ENCODE measurements around the gene SPIN1. TPM values are rescaled to one million over a fixed set of nuclear protein-coding genes. Genes with fewer than 3 reads are reported as not detected.
"Not testable (repeated sequence)": the region's sequence is repeated elsewhere in the genome, so short reads cannot be mapped to it uniquely, and the experiment has no call there.

SPIN1 gene
- 48.8 TPM for total RNA-seq
- long read RNA-seq, full-length matches to known transcripts = 20 of 35 reads
- long read RNA-seq, partial matches to known transcripts = 2 of 35 reads
- long read RNA-seq, other reads (novel, unspliced or antisense) = 13 of 35 reads

- peak; percentile 90 for DNase-seq (ENCODE audit: missing footprints)
- ATAC-seq = peak; percentile 83
- intact Hi-C loops (cut with DNase I) = loop anchor here (5.0 to 10.0 kb wide), 3 partner anchors 196 to 414 kb away; partner anchors contain the start of gene CDK20
Observed at GRCh38 chr9:88388203-88388885, at the start of gene SPIN1. Gene SPIN1, plus strand, starts transcription at chr9:88388444. Its CDS starts 38,096 bp downstream, at chr9:88426540.

DNA sequence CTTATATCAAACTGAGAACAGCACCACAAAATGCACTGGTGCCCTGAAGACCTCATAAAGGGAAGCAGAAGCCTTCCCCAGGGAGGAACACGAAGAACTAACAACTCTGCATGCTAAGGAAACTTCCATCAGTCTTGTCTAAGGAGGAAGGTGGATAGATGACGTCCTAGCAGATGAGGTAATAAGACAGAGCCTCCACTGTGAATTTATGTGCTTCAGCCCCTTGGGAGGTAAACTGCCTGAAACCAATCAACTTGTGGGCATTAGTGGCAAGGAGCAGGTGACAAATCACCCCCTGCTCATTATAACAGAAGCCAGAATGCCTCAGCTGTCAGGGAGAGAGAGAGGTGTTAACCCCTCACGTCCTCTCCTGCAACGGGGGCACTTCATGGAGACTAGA is 48.9 kb upstream of the SPIN1 start:
- no peak for DNase-seq (ENCODE audit: missing footprints)
- intact Hi-C loops (cut with DNase I) = no loop called here
- no peak for ATAC-seq

- ATAC-seq (no peak), DNase-seq (ENCODE audit: missing footprints) (no peak)
- intact Hi-C loops (cut with DNase I) = no loop called here
Observed at GRCh38 chr9:88342246-88342645, 46.0 kb upstream of the SPIN1 start.

GRCh38 chr9:88344013-88344412 is 44.2 kb upstream of the SPIN1 start:
- intact Hi-C loops (cut with DNase I) = no loop called here
- ATAC-seq (no peak), DNase-seq (ENCODE audit: missing footprints) (no peak)

DNA sequence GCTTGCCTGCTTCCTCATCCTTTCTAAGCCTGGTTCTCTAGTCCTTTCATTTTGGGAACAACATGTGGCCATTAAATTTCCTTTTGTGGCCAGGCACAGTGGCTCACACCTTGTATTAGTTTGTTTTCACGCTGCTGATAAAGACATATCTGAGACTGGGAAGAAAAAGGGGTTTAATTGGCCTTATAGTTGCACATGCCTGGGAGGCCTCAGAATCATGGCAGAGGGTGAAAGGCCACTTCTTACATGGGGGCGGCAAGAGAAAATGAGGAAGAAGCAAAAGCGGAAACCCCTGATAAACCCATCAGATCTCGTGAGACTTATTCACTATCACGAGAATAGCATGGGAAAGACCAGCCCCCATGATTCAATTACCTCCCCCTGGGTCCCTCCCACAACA is 37.9 kb upstream of the SPIN1 start:
- DNase-seq (ENCODE audit: missing footprints); ATAC-seq; intact Hi-C loops (cut with DNase I): not testable (repeated sequence)

GRCh38 chr9:88355166-88355565 is 33.1 kb upstream of the SPIN1 start:
- no peak for ATAC-seq
- intact Hi-C loops (cut with DNase I) = no loop called here

GRCh38 chr9:88357250-88357649 is 31.0 kb upstream of the SPIN1 start:
- intact Hi-C loops (cut with DNase I); DNase-seq (ENCODE audit: missing footprints); ATAC-seq: not testable (repeated sequence)

More at GRCh38 chr9:88355166-88355565, 33.1 kb upstream of the SPIN1 start:
- DNase-seq (ENCODE audit: missing footprints) = no peak

GRCh38 chr9:88358723-88359122 is 29.5 kb upstream of the SPIN1 start:
- intact Hi-C loops (cut with DNase I) = no loop called here
- ATAC-seq (no peak), DNase-seq (ENCODE audit: missing footprints) (no peak)

DNA sequence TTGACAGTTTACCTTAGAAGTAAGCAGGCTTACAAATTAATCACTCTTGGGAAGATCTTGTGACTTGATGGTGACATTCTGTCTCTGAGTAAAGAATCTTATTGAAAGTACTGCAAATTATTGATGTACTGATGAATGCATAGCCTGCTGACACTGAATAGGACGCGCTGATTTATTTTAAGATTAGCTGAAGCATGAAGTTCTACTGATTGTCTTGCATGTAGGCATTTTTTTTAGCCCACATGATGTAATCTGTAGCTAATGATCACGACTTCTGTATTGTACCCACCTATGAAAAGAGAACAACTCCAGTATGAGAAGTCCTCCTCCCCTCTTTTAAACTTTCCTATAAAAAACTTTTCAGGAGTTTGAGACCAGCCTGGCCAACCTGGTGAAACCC is 28.3 kb upstream of the SPIN1 start:
- ATAC-seq = no peak
- no peak for DNase-seq (ENCODE audit: missing footprints)
- intact Hi-C loops (cut with DNase I) = no loop called here

DNA sequence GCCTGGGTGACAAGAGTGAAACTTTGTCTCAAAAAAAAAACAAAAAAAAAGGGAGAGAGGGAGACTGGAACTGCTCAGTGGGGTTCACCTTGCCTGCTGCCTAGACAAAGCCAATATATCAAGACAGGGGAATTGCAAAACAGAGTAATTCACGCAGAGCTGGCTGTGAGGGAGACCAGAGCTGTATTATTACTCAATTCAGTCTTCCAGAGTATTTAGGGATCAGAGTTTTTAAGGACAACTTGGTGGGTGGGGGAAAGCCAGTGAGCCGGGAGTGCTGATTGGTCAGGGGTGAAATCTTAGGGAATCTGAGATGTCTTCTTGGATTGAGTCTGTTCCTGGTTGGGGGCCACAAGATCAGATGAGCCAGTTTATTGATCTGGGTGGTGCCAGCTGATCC is 25.6 kb upstream of the SPIN1 start:
- intact Hi-C loops (cut with DNase I) = no loop called here
- DNase-seq (ENCODE audit: missing footprints) (no peak), ATAC-seq (no peak)

GRCh38 chr9:88363661-88364060 is 24.6 kb upstream of the SPIN1 start:
- ATAC-seq = no peak
- DNase-seq (ENCODE audit: missing footprints) = no peak
- intact Hi-C loops (cut with DNase I) = no loop called here

- no peak for ATAC-seq
Observed at GRCh38 chr9:88364706-88365105, 23.5 kb upstream of the SPIN1 start.

GRCh38 chr9:88370346-88370745 is 17.9 kb upstream of the SPIN1 start:
- ATAC-seq (no peak), DNase-seq (ENCODE audit: missing footprints) (no peak)
- intact Hi-C loops (cut with DNase I) = no loop called here

More at GRCh38 chr9:88364706-88365105, 23.5 kb upstream of the SPIN1 start:
- intact Hi-C loops (cut with DNase I) = no loop called here
- DNase-seq (ENCODE audit: missing footprints) = no peak

GRCh38 chr9:88372103-88372654 is 16.1 kb upstream of the SPIN1 start:
- ATAC-seq = no peak
- intact Hi-C loops (cut with DNase I) = no loop called here

DNA sequence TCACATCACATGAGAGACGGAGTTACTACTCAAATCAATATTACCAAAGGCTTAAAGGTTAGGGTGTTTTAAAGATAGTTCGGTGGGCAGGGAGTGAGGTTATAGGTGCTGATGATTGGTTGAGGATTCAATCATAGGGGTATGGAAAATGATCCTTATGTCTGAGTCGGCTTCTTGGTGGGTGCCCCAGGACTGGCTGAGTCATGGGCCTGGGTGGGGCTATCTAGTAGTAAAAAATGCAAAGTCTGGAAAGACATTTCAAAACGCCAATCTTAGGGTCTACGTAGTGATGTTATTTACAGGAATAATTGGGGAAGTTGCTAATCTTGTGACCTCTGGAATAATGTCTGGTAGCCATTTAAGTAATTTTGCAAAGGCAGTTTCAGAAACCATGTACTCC is 15.2 kb upstream of the SPIN1 start:
- ATAC-seq (no peak), DNase-seq (ENCODE audit: missing footprints) (no peak)
- intact Hi-C loops (cut with DNase I) = no loop called here

More at GRCh38 chr9:88372103-88372654, 16.1 kb upstream of the SPIN1 start:
- no peak for DNase-seq (ENCODE audit: missing footprints)

GRCh38 chr9:88378317-88378716 is 9.9 kb upstream of the SPIN1 start:
- no peak for DNase-seq (ENCODE audit: missing footprints)
- intact Hi-C loops (cut with DNase I) = no loop called here
- no peak for ATAC-seq

DNA sequence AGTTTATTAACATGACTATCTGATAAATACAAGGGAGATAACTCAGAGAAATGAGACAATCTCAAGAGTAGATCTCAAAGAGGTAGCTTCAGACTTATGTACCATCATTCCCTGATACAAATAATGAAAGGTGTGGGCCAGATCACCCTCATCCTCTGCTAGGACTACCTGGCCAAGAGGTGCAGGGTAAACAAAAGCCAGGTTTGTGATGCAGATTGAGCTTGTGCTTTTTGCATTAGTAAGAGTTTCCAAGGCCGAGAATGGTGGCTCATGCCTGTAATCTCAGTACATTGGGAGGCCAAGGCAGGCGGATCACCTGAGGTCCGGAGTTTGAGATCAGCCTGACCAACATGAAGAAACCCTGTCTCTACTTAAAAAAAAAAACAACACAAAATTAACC is 8.9 kb upstream of the SPIN1 start:
- ATAC-seq = no peak
- intact Hi-C loops (cut with DNase I) = no loop called here
- DNase-seq (ENCODE audit: missing footprints) = no peak

DNA sequence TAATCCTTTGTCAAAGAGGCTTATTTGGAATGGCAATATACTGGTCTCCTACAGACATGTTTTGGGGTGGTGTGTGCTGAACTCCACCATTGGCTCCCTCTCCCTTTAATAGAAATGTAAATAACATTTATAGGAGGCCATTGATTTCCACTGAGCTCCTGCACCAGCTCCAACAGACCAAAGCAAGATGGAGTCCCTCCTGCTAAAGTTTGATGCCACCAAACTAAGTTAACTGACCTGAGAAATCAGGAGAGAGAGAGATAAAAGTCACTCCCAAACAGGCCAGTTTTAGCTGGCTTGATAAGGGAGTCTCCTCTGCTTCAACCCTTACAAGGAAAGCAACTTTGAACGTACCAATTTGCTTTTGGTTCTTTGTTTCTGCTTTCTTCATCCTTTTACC is 8.1 kb upstream of the SPIN1 start:
- no peak for ATAC-seq
- intact Hi-C loops (cut with DNase I) = loop anchor here (10.0 kb wide), 1 partner anchor 405 kb away; the partner anchor contains the start of gene CDK20
- no peak for DNase-seq (ENCODE audit: missing footprints)

- intact Hi-C loops (cut with DNase I) = loop anchor here (10.0 kb wide), 1 partner anchor 407 kb away; the partner anchor contains the start of gene CDK20
- not testable (repeated sequence) for DNase-seq (ENCODE audit: missing footprints); ATAC-seq
Observed at GRCh38 chr9:88381322-88381721, 6.9 kb upstream of the SPIN1 start.

- intact Hi-C loops (cut with DNase I) = loop anchor here (10.0 kb wide), 1 partner anchor 408 kb away; the partner anchor contains the start of gene CDK20
- ATAC-seq = no peak
- DNase-seq (ENCODE audit: missing footprints) = no peak
Observed at GRCh38 chr9:88383176-88383575, 5.1 kb upstream of the SPIN1 start.
